ENCODE data around the gene LIN54.
"Not testable (repeated sequence)": the region's sequence is repeated elsewhere in the genome, so short reads cannot be mapped to it uniquely, and the experiment has no call there.

Gene LIN54

DNA sequence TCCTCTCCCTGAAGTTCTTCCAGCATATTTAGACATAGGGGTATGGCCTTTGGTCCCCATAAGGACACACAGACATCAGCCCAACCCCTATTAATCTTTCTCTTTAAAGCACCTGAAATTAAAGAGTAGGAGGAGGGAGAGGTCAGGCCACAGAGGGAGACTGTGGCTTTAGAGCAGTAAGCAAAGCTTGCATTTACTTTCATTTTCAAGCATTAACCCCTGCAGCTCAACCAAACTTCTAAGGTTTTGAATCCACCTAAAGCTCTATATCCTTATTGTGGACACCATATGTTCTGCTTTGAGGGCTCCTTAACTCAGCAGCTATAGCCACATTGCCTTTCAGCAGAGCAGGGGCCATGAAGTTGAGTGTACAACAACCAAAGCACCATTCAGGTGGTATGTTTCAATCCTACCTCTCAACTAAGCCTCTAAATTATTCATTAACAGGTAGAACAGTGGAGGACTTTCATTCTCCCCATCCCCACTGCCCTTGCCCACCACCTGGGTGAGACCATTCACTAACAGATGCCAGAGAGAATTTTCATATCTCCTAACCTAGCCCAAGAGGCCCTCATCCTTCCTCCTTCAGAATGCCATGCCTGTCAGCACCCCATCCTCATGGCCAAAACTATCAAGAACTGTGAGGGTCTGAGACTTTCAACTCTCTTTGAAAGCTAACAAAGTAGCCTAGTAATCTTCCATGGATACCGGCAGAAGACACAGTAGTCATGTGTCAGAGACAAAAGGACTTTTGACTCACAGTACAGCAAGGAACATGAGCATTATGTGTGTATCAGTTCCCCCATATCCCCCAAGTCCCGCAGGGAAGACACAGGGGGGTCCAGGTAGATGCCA, 20.8 kb downstream of the LIN54 start:
- Mint-ChIP-seq H3K36me3 (ENCODE audit: low read depth) (peaks cover 16% of the 10 kb centered on the region), H3K9me3 (no peaks in the 10 kb centered on the region), H3K27me3 (no peaks in the 10 kb centered on the region), H3K4me3 (peak overlapping the region; percentile 30), H3K4me1 (ENCODE audit: low read depth) (peaks cover 29% of the 10 kb centered on the region), H3K27ac (peak overlapping the region; percentile 58)

DNA sequence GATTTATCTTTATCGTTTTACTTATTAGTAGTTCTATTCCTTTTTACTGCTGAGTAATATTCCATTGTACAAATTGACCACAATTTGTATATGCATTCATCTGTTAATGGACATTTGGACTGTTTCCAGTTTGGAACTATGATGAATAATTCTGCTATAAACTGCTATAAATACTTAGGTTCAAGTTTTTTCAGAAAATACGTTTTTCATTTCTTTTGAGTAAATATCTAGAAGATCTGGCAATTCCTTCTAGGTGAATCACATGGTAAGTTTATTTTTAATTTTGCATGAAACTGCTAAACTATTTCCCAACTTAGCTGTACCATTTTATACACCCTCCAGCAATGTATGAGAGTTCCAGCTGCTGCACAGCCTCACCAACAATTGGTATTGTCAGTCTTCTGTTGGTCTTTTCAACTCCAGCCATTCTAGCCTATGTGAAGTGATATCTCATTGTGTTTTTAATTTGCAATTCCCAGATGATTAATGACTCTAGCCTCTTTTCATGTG, 22.2 kb downstream of the LIN54 start:
- H3K4me3 Mint-ChIP-seq, result no peak overlapping the region
- H3K36me3 Mint-ChIP-seq (ENCODE audit: low read depth), result peaks cover 24% of the 10 kb centered on the region
- H3K4me1 Mint-ChIP-seq (ENCODE audit: low read depth), result peaks cover 37% of the 10 kb centered on the region
- H3K9me3 Mint-ChIP-seq, result no peaks in the 10 kb centered on the region
- no peaks in the 10 kb centered on the region for H3K27me3 Mint-ChIP-seq
- no peak overlapping the region for H3K27ac Mint-ChIP-seq

DNA sequence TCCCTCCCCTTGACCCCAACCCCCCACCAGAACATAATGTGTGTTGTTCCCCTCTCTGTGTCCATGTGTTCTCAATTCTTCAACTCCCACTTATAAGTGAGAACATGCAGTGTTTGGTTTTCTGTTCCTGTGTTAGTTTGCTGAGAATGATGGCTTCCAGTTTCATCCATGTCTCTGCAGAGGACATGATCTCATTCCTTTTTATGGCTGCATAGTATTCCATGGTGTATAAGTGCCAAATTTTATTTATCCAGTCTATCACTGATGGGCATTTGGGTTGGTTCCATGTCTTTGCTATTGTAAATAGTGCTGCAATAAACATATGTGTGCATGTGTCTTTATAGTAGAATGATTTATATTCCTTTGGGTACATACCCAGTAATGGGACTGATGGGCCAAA, 23.1 kb downstream of the LIN54 start:
- H3K27me3 Mint-ChIP-seq, H3K4me3 Mint-ChIP-seq, H3K27ac Mint-ChIP-seq, H3K9me3 Mint-ChIP-seq: not testable (repeated sequence)
- Mint-ChIP-seq H3K4me1 (ENCODE audit: low read depth) (peaks cover 37% of the 10 kb centered on the region), H3K36me3 (ENCODE audit: low read depth) (peaks cover 26% of the 10 kb centered on the region)

DNA sequence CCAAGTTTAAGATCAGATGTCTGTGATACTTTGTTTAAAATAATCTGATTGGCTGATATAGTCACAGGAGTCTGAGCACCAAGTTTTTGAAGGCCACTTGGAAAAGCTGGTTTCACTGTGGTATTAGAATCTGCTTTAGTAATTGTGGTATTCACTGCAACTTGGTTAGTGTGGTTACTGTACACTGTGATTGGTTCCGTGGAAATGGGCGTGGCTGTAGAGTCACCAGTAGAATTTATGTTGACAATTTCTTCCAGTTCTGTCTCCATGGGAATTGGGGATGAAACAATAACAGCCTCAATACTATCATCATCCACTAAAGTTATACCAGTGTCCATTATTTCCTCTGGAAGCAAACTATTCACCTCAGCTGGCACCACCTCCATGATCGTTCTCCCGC, 26.2 kb downstream of the LIN54 start:
- H3K9me3 Mint-ChIP-seq, result no peaks in the 10 kb centered on the region
- H3K4me1 Mint-ChIP-seq (ENCODE audit: low read depth), result peaks cover 16% of the 10 kb centered on the region
- peaks cover 31% of the 10 kb centered on the region for H3K36me3 Mint-ChIP-seq (ENCODE audit: low read depth)
- H3K27ac Mint-ChIP-seq, result peak overlapping the region; percentile 75
- no peak overlapping the region for H3K4me3 Mint-ChIP-seq
- no peaks in the 10 kb centered on the region for H3K27me3 Mint-ChIP-seq

DNA sequence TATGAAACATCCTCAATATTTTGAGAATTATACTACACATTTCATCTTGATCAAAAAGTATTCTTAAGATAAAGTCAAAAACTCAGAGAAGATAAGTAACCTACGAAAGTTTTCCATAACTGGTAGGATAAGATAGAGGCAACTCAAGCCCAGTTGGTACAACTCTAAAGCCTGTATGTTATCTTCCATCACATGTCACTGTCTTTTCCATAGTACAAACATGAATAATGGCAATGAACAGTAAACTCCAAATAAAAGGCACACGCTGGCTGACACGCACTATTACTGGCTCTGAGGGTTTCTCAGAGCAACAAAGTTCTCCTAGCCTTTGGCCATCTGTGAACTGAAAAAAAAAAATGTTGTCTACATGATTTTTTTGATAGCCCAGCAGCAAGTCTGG, 27.2 kb downstream of the LIN54 start:
- Mint-ChIP-seq H3K9me3 (no peaks in the 10 kb centered on the region), H3K36me3 (ENCODE audit: low read depth) (peaks cover 27% of the 10 kb centered on the region), H3K27ac (no peak overlapping the region), H3K4me1 (ENCODE audit: low read depth) (peaks cover 12% of the 10 kb centered on the region), H3K27me3 (no peaks in the 10 kb centered on the region), H3K4me3 (no peak overlapping the region)

DNA sequence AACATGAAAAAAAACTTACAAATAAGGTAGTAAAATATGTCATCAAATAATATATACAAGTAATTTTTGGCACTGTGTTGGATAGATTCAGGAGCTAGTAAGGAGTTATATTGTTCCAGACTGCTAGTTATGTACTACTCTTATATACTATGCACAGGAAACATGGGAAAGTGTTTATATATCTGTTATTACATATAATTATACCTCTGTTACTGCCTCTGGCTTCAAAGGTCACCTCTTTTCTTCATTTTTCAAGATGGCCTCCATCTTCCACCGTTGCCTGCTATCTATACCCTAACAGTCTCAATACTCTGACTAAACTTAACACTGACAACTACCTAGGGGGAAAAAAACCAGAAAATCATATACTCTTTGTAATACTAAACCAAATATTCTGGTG, 29.5 kb downstream of the LIN54 start:
- Mint-ChIP-seq H3K27ac (no peak overlapping the region), H3K27me3 (no peaks in the 10 kb centered on the region), H3K9me3 (no peaks in the 10 kb centered on the region), H3K36me3 (ENCODE audit: low read depth) (peaks cover 32% of the 10 kb centered on the region), H3K4me3 (no peak overlapping the region), H3K4me1 (ENCODE audit: low read depth) (peaks cover 12% of the 10 kb centered on the region)

DNA sequence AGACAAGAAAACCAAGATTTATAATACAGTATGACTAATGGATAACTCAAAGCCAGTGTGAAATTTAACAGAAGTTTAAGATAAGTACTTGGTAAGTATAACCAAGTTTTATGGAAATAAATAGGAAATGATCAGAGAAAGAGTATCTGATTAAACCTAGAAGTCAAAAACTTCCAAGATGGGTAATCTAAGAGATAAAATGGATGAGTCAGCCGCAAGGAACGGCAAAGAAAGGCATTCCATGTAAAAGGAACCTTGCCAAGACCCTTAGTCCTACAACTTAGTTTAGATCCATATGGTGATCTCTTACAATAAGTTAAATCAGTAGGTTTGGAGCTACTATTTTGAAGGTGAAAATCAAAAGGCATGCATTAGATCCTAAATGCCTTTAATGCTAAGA, 34.8 kb downstream of the LIN54 start:
- Mint-ChIP-seq H3K27ac (no peak overlapping the region), H3K4me1 (ENCODE audit: low read depth) (no peaks in the 10 kb centered on the region), H3K36me3 (ENCODE audit: low read depth) (peaks cover 46% of the 10 kb centered on the region), H3K9me3 (no peaks in the 10 kb centered on the region), H3K27me3 (no peaks in the 10 kb centered on the region), H3K4me3 (no peak overlapping the region)

DNA sequence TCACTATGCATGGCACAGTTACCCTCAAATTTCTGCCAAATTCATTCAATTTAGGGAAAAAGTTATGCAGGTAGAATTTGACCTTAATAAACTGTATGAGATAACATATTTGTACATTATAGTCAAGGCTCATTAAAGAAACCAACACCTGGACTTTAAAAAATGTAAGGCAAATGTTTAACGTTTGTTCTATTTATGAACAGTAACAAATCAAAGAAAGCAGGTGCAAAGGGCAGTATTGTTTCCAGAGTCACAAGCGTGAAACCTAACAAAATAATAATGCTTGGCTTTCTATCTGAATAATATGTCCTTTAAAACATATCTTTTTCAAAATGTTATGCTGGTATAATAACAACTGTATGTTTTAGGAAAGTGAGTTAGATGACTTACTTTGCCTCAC, 41.2 kb downstream of the LIN54 start:
- Mint-ChIP-seq H3K27ac (no peak overlapping the region), H3K4me1 (ENCODE audit: low read depth) (peaks cover 5% of the 10 kb centered on the region), H3K9me3 (no peaks in the 10 kb centered on the region), H3K27me3 (no peaks in the 10 kb centered on the region), H3K36me3 (ENCODE audit: low read depth) (peaks cover 66% of the 10 kb centered on the region), H3K4me3 (no peak overlapping the region)

DNA sequence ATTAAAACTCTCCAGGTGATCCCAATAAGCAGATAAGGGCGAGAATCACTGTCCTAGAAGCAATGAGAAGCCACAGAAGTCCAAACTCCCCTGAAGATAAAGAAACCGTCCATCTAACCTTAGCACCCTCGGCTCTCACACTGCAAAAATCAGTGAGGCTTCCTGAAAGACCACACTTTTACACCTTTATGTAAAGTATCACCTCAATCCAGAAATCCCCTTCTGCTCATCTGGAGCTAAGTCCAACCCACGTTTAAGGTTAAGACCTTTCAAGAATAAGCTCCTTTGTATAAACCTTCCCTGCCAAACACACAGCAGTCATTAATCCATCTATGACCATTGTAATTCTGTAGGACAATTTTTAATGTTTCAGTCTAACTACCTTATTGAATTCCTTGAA, 41.7 kb downstream of the LIN54 start:
- Mint-ChIP-seq H3K27ac (no peak overlapping the region), H3K9me3 (no peaks in the 10 kb centered on the region), H3K4me3 (no peak overlapping the region), H3K36me3 (ENCODE audit: low read depth) (peaks cover 67% of the 10 kb centered on the region), H3K27me3 (no peaks in the 10 kb centered on the region), H3K4me1 (ENCODE audit: low read depth) (peaks cover 5% of the 10 kb centered on the region)

DNA sequence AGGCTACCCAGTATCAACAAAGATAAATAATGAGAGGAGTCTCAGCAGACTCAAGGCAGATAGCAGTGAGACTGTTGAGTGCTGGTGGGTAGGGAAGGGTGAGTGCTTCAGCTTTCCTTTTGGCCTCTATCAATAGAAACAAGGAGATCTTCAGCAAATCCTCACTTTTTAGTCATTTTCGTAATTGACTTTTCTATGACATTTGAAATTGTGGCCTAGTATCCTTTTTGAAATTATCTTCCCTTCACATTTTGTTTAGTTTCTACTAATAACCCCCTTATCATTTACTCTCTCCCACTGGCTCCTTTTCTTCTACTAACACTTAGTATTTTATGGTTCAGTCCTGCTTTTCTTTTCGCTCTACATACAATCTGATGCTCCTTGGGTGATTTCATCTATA, 44.9 kb downstream of the LIN54 start:
- no peaks in the 10 kb centered on the region for H3K27me3 Mint-ChIP-seq
- peaks cover 5% of the 10 kb centered on the region for H3K4me1 Mint-ChIP-seq (ENCODE audit: low read depth)
- H3K4me3 Mint-ChIP-seq, result no peak overlapping the region
- H3K27ac Mint-ChIP-seq, result no peak overlapping the region
- H3K9me3 Mint-ChIP-seq, result no peaks in the 10 kb centered on the region
- peaks cover 74% of the 10 kb centered on the region for H3K36me3 Mint-ChIP-seq (ENCODE audit: low read depth)

DNA sequence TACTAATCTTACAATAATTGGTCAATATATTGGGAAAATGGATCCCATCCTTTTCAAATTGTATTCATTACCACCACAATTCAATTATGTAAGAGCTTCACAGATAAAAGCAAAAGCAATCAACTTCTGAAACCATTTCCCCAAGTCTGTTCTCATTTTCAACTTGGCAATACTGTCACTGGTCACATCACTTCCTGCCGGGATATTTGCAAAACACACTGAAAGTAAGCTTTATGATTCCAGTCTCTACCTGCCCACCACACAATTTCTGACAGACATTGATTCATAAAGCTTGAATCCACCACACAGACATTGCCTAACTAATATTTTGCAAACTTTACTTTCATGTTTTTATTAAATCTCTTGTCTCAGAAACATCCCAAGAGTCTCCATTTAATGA, 53.6 kb downstream of the LIN54 start:
- Mint-ChIP-seq H3K4me1 (ENCODE audit: low read depth) (peaks cover 7% of the 10 kb centered on the region), H3K4me3 (no peak overlapping the region), H3K36me3 (ENCODE audit: low read depth) (peaks cover 51% of the 10 kb centered on the region), H3K27ac (no peak overlapping the region), H3K9me3 (no peaks in the 10 kb centered on the region), H3K27me3 (no peaks in the 10 kb centered on the region)

DNA sequence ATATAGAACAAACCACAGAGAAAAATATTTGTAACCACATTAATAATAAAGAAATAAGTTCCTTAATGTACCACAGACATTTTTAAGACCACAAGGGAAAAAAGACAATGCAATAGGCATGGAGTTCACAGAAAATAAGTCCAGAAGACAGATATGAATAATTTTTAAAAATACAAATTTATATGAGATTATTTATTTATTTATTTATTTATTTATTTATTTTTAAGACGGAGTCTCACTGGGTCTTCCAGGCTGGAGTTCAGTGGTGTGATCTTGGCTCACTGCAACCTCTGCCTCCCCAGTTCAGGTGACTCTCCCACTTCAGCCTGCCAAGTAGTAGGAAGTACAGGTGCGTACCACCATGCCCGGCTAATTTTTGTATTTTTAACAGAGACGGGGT, 56.4 kb downstream of the LIN54 start:
- Mint-ChIP-seq H3K36me3 (ENCODE audit: low read depth) (peaks cover 40% of the 10 kb centered on the region), H3K9me3 (no peaks in the 10 kb centered on the region), H3K27ac (no peak overlapping the region), H3K27me3 (no peaks in the 10 kb centered on the region), H3K4me1 (ENCODE audit: low read depth) (peaks cover 7% of the 10 kb centered on the region), H3K4me3 (no peak overlapping the region)

DNA sequence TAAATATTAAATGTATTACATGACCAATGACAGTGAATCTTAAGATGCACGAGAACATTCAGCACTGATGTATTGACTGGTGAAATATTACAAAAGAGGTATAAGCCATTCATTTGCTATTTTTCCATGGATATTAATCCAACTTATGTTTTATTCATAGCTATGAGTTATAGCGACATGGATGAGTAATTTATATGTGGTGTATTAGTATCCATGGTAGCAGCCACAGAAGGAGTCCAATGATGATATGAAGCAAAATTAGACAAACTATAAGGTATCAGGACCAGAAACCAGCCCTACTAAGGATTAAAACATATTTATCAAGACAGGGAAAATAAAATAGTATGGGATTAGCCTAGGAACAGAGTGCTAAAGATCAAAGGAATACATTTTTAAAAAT, 59.4 kb downstream of the LIN54 start:
- H3K4me3 Mint-ChIP-seq, result no peak overlapping the region
- H3K9me3 Mint-ChIP-seq, result no peaks in the 10 kb centered on the region
- H3K36me3 Mint-ChIP-seq (ENCODE audit: low read depth), result peaks cover 35% of the 10 kb centered on the region
- no peaks in the 10 kb centered on the region for H3K27me3 Mint-ChIP-seq
- H3K4me1 Mint-ChIP-seq (ENCODE audit: low read depth), result no peaks in the 10 kb centered on the region
- no peak overlapping the region for H3K27ac Mint-ChIP-seq

DNA sequence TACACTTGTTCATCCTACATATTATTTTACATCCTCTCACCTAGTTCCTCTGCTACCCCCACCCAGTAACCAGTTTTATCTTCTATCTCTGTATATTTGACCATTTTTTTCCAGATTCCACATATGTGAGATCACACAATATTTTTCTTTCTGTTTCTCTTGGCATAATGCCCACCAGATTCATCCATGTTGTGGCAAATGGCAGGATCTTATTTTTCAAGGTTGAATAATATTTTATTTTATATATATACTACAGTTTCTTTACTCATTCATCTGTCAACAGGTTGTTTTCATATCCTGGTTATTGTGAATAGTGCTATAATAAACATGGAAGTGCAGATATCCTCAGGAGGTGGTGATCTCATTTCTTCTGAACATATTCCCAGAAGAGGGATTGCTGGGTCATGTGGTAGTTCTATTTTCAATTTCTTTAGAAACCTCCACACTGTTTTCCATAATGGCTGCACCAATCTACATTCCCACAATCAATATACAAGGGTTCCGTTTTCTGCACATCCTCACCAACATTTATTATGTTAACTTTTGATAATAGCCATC, 61.9 kb downstream of the LIN54 start:
- Mint-ChIP-seq H3K4me3 (no peak overlapping the region), H3K27ac (no peak overlapping the region), H3K9me3 (no peaks in the 10 kb centered on the region), H3K27me3 (no peaks in the 10 kb centered on the region), H3K4me1 (ENCODE audit: low read depth) (no peaks in the 10 kb centered on the region), H3K36me3 (ENCODE audit: low read depth) (peaks cover 30% of the 10 kb centered on the region)

DNA sequence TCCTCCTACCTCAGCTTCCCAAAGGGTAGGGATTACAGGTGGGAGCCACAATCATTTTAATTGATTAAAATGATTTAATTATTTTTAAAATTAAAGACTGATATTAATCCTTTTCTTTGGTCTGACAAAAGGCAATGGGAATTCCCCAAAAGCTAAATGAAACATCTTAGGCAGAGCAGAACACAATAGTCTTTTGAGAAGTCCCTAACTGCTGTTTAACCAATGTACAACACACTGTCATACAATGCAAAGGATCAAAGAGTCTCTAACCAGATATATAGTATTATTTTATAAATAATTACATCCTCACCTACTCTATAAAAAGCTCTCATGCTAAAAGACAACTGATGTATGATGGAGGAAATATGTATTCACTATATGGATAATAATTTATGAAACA, 63.1 kb downstream of the LIN54 start:
- H3K9me3 Mint-ChIP-seq, result no peaks in the 10 kb centered on the region
- no peaks in the 10 kb centered on the region for H3K27me3 Mint-ChIP-seq
- no peaks in the 10 kb centered on the region for H3K4me1 Mint-ChIP-seq (ENCODE audit: low read depth)
- H3K4me3 Mint-ChIP-seq, result no peak overlapping the region
- no peak overlapping the region for H3K27ac Mint-ChIP-seq
- H3K36me3 Mint-ChIP-seq (ENCODE audit: low read depth), result peaks cover 30% of the 10 kb centered on the region

DNA sequence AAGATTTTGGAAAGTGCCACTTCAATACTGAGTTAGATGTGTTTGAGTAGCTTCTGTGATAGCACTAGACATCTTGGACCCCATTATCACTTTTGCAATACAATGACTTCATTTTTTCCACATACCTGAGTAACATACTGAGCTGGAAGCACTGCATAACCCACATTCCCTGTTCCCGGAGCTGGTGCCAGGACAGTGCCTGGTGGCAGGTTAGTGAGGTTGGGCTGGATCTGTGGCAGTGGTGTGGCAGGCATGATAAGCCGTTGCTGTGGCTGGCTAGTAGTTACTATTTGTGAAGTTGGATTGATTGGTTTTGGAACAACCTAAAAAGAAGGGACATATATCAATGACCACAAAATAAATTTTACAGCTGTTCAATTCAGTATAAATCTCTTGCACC, 71.2 kb downstream of the LIN54 start:
- Mint-ChIP-seq H3K36me3 (ENCODE audit: low read depth) (peaks cover 70% of the 10 kb centered on the region), H3K4me3 (no peak overlapping the region), H3K27ac (no peak overlapping the region), H3K9me3 (no peaks in the 10 kb centered on the region), H3K4me1 (ENCODE audit: low read depth) (no peaks in the 10 kb centered on the region), H3K27me3 (no peaks in the 10 kb centered on the region)
